HG02759 (cell line): ENCODE measurements around the gene DUSP15.
"Not testable (repeated sequence)": the region's sequence is repeated elsewhere in the genome, so short reads cannot be mapped to it uniquely, and the experiment has no call there.

Experiments
- ATAC-seq: cut with Tn5 transposase; IDR thresholded peaks from one replicate; pipeline ENCODE4 v1.9.1; 2021; ENCODE audit warnings: mild to moderate bottlenecking, moderate library complexity; ENCODE audit not compliant: unreplicated experiment

Gene DUSP15

GRCh38 chr20:31824554-31825313 lies 45.6 kb downstream of the DUSP15 start:
- ATAC-seq: no peak

- no peak for ATAC-seq
Observed at GRCh38 chr20:31824125-31824485, 46.2 kb downstream of the DUSP15 start.

DNA sequence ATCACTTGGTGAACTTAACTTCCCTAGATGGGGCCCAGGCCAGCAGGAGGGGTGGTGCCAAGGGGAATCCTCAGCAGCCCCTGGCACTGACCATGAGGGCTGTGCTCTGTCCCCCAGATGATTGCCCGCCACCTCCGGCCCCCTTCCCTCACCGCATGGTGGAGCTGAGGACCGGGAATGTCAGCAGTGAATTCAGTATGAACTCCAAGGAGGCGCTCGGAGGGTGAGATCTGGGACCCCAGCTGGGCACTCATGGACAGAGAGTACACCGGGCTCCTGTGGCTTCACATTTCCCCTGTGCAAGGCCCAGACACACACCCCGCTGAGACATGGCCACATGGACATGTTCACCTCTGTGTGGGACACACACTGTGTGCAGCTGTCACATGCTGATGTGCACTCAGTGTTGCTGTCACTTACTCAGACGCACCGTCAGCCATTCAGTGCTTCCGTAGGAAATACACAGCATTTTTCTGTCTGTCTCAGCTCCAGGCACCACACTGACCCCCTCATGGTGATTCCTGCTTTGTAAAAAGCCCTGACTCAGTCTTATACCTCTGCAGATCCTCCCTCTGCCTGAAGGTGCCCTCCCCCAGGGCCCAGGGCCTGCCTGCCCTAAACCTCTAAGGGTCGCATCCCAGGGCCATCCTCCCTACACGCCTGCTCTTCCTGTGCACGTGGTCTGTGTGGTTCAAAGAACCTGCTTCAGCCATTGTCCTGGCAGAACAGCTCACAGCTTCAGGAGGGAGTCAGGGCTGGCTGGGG lies 46.8 kb downstream of the DUSP15 start:
- ATAC-seq: no peak

GRCh38 chr20:31822421-31823330 lies 47.7 kb downstream of the DUSP15 start:
- peak; percentile 76 for ATAC-seq

- ATAC-seq: no peak
Observed at GRCh38 chr20:31821427-31821826, 48.9 kb downstream of the DUSP15 start.

- no peak for ATAC-seq
Observed at GRCh38 chr20:31820228-31820627, 50.1 kb downstream of the DUSP15 start.

DNA sequence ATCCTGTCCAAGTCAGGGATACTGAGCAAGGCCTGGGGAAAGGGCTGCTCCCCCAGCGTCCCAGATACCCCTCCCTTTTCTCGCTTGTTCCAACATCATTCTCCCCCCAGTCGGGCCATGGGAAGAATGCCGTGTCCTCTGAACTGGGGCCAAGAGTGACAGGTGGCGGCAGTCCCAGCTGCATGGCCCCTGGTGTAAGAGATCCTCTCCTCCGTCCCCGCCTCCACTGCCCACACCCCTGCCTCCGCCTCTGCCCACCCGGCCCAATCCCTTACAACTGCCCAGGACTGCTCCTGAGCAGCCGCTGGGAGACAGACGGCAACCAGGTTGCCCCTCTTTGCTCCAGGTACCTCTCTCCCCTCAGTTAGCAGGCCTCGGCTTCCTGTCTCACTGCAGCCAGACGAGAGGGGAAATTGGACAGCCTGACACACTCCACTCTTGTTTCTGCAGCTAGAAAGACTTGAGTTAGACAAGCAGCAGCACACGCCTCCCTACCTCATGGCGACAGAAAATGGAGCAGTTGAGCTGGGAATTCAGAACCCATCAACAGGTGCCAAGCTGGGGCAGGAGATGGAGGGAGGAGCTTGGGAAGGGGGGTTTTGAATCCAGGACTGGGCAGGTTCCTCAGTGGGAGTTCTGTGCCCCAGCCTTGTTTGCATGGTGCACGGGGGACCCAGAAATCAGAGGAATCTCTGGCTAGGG lies 51.1 kb downstream of the DUSP15 start, which contains the start of gene MYLK2:
Gene MYLK2, plus strand, starts transcription at position 274 of the 702 bp plus-strand sequence. Its CDS starts 225 bp downstream, at position 499.
- ATAC-seq: no peak

- no peak for ATAC-seq
Observed at GRCh38 chr20:31818376-31818908, 51.9 kb downstream of the DUSP15 start.

DNA sequence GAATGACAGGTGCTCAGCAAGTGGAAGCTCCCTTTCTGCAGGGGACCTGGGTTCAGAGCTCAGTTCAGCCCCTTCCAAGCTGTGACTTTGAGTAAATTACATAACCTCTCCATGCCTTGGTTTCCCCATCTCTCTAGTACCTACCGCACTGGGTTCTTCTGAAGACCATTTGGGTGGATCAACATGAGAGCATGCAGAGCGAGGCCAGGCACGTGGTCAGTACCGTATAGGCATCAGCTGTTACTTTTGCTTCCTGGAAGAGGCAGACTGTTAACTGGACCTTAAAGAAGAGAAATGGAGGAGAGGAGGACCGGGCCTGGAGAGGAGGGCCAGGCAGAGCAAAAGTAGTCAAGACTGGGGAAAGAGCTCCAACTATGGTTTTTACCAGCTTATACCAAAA lies 52.9 kb downstream of the DUSP15 start:
- no peak for ATAC-seq

- no peak for ATAC-seq
Observed at GRCh38 chr20:31816221-31816620, 54.1 kb downstream of the DUSP15 start.

GRCh38 chr20:31815408-31816188 lies 54.7 kb downstream of the DUSP15 start:
- no peak for ATAC-seq

DNA sequence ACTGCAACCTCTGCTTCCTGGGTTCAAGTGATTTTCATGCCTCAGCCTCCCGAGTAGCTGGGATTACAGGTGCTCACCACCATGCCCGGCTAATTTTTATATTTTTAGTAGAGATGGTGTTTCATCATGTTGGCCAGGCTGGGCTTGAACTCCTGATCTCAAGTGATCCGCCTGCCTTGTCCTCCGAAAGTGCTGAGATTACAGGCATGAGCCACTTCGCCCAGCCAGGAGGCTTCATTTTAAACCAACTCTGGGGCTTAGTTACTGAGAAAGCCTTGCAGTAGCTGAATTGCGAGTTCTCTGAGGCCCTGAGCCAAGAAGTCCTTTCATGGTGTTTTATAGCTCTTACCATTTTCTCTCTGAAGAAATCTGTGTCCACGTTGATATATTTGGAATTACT lies 56.2 kb downstream of the DUSP15 start:
- ATAC-seq: not testable (repeated sequence)

- no peak for ATAC-seq
Observed at GRCh38 chr20:31813611-31814010, 56.7 kb downstream of the DUSP15 start.

GRCh38 chr20:31811796-31812728 lies 58.3 kb downstream of the DUSP15 start:
- ATAC-seq: no peak

DNA sequence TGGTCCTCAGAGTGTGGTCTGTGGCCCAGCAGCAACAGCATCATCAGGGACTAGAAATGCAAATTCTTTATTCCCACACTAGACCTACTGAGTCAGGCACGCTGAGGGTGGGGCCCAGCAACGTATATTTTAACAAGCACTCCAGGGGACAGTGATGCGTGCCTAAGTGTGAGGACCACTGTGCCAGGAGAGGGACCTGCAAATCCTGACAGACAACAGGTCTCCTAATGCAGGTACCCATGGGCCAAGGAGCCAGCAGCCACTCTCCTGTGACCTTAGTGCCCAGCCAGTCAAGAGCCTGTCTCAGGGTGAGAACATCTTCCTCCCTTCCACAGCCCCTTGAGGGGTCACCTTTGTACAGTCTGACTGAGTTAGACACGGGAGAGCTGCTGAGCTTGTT lies 59.1 kb downstream of the DUSP15 start:
- ATAC-seq: no peak
